Hepatocyte (in vitro differentiated cells): ENCODE measurements around the gene TSPAN10.

Experiments
- EZH2 ChIP-seq: fragments of 200-600 bp; sonication (generic); IDR thresholded peaks from 2 replicates; pipeline ENCODE4 v1.6.1; 2016; ENCODE audit warnings: antibody characterized with exemption, mild to moderate bottlenecking, borderline replicate concordance
- EZH2phosphoT487 ChIP-seq: fragments of 200-600 bp; sonication (generic); IDR thresholded peaks from one replicate; pipeline ENCODE4 v1.6.1; 2018; ENCODE audit warnings: antibody characterized with exemption, mild to moderate bottlenecking, low read depth, moderate library complexity; ENCODE audit not compliant: unreplicated experiment, severe bottlenecking
- TF ChIP-seq, protein P1 (sequence below): fragments of 200-600 bp; sonication (generic); IDR thresholded peaks from 2 replicates; pipeline ENCODE4 v1.5.1; 2016; ENCODE audit warnings: antibody characterized with exemption, mild to moderate bottlenecking; ENCODE audit not compliant: poor library complexity

DNA sequence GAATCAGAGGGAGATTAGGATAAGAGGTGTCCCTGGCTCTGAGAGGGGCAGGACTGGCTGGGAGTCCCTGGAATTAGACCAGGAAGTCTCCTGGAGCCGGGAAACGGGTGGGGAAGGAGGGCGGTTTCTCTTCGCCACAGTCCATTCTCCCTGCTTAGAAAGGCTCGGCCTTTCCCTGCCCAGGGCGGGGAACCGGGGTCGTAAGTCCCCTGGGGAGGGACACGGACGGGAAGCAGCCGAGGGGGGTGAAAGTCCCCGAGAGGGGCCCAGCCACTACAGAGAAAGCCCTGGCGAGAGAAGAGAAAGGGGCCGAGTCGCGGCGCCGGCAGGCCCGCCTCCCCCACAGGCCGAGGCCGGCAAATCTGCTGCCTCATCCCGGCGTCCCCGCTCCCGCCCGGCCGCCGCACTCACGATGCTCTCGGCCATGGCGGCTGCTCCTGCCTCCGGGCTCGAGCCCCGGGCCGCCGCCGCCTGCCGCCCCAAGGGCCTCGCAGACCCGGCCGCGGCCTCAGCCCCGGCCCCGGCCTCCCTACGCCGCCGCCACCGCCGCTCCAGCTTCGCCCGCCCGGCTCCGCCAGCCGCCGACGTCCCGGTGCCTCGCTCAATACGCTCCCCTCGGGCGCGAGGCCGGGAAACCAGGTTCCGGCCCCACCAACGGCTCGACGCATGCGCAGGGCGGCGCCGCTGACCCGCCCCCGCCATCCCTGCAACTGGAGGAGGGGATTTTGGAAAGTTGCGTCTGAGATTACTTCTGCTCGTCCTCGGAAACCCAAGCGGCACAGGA, at the start of gene TSPAN10, which contains the start of gene NPLOC4:
- TF ChIP-seq, protein P1, sequence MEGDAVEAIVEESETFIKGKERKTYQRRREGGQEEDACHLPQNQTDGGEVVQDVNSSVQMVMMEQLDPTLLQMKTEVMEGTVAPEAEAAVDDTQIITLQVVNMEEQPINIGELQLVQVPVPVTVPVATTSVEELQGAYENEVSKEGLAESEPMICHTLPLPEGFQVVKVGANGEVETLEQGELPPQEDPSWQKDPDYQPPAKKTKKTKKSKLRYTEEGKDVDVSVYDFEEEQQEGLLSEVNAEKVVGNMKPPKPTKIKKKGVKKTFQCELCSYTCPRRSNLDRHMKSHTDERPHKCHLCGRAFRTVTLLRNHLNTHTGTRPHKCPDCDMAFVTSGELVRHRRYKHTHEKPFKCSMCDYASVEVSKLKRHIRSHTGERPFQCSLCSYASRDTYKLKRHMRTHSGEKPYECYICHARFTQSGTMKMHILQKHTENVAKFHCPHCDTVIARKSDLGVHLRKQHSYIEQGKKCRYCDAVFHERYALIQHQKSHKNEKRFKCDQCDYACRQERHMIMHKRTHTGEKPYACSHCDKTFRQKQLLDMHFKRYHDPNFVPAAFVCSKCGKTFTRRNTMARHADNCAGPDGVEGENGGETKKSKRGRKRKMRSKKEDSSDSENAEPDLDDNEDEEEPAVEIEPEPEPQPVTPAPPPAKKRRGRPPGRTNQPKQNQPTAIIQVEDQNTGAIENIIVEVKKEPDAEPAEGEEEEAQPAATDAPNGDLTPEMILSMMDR, result no peak
- TF ChIP-seq EZH2 (no peak), EZH2phosphoT487 (no peak)
